Fibroblast of peridontal ligament (primary cell): ENCODE measurements around the gene PTPRN2.
"Not testable (repeated sequence)": the region's sequence is repeated elsewhere in the genome, so short reads cannot be mapped to it uniquely, and the experiment has no call there.

Source experiments
- DNase-seq: peaks from one replicate; pipeline ENCODE4 v3.0.0-alpha.2; 2010; ENCODE audit errors: extremely low read depth

The PTPRN2 gene

DNA sequence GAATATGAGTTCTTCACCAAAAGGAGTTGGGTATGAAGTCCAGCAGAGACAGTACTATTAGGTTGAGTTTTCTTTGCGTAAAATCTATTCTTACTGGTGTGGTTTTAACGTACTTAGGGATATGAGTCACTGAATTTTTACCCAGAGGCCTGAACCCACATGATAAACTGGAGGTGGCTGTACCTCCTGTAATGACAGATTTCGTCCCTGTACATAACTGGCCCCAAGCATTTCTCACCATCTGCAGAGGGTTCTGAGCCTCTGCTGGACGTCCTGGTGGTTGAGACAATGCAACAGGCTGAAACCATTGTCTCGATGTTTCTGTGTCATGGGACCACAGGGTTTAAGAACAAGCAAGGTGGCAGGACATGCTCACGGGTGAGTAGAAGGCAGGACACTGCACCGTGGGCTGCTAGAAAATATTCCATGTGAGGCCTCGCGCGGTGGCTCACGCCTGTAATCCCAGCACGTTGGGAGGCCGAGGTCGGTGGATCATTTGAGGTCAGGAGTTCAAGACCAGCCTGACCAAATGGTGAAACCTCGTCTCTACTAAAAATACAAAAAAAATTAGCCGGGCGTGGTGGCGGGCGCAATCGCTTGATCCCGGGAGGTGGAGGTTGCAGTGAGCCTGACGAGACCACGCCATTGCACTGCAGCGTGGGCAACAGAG lies 1017.0 kb downstream of the PTPRN2 start:
- DNase-seq = no peak

DNA sequence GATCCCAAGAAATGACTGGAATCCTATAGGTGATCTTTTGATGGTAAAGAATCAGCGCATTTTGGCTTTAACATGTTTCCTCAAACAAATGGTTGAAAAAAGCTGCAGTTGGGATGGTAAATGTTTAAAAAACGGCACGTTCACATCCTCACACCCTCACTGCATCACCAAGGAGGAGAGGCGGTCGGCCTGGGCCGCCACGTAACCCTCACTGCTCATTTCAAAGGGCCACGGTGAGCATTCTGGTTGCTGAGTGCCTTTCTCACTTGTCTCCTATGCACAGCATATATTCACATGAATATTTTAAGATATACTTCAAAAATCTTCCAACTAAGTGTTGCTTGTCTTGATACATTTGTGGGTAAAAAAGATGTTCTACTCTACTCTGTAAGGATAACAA lies 1017.7 kb downstream of the PTPRN2 start:
- no peak for DNase-seq

DNA sequence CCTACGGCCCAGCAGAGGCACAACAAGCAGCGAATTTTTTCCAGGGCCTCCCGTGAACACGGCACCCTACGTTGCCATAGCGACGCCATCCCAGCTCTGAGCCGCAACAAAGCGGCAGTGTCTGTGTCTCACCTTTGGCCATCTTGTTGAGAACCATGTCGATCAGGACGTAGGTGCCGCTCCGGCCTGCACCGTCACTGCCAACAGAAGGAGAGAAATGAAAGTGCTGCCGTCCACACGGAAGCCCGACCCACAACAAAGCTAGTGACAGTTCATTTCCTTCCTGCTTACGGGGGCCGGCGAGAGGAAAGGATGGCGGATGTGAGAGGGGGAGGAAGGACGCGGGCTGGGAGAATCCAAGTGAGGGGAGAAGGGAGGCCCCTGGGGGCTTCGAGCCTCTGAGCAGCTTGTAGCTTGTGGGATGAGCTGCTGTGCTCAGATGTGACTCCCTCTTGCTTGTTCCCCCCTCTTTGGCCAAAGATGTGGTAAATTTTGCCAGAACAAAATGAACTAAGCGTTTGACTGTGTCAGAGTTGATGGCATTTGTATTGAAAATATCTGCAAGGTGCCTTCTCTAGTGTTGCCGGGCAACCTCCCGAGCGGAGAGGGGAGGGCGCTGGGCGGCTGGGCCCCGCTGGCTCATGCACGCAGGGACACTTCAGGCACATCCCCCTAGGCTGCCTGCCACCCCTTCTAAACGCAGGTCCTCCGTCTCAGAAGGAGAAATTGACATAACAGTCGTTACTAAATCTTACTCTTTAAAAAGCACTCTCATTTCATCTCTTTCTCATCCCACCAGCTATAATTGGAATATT lies 1018.6 kb downstream of the PTPRN2 start:
- no peak for DNase-seq

DNA sequence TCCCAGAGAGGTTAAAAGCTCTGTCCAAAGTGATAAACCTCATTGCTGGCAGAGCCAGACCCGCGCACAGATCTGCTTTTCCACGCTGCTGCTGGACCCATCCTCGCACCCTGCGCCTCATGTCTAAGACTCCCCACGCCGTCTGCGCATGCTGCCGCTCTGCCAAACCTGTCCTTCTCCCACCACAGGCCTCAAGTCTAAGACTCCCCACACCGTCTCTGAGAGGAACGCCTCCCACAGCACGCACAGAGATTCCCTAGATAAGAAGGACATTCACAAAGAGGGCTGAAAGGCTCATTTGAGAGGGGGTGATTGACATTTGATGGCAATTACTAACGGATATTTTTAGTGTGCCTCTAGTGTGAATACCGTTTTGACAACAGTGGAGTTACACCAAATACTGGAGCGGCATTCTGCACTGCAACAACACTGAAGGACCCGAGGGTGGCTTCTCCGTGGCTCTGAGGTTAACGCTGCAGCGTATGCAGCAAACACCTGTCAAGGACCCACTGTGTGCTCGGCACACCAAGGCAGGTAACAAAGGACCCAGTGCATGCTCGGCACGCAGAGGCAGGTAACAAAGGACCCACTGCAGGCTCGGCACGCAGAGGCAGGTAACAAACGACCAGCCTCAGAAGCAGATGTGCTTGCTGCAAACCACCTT lies 1019.4 kb downstream of the PTPRN2 start:
- no peak for DNase-seq

DNA sequence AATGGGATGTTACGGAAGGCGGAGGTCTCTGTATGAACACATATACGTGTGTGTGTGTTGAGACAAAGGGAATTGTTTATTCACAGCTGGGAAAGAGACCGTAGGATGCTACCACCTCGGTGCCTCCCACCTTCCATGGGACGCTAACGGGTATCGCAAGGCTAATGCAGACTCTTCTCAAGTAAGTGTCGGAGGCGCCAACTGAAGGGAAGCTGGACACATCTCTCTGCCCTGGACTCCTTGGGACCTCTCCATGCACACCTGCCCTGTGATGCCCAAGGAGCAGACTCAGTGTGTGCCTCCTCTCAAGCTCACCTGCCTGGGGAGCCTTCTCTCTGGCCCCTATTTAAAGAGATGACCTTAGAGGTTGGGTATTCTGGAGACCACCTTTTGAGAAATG lies 1020.0 kb downstream of the PTPRN2 start:
- DNase-seq = no peak

DNA sequence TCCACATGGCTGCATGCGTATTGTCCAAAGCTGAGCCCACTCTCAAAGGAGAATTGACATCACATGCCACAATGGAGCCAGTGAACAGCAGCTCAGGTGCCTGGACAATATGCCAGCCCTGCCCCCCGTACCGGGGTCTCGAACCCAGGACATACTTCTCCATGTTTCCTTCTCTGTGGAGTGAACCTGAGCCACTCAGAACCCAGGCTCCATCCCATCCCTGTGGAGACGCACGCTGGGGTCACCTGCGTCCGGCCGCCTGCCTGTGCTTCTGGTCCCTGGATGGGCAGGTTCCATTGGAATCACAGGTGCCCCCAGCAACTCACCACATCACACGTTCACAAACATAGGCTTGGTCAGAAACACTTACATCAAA lies 1021.0 kb downstream of the PTPRN2 start:
- DNase-seq = no peak

DNA sequence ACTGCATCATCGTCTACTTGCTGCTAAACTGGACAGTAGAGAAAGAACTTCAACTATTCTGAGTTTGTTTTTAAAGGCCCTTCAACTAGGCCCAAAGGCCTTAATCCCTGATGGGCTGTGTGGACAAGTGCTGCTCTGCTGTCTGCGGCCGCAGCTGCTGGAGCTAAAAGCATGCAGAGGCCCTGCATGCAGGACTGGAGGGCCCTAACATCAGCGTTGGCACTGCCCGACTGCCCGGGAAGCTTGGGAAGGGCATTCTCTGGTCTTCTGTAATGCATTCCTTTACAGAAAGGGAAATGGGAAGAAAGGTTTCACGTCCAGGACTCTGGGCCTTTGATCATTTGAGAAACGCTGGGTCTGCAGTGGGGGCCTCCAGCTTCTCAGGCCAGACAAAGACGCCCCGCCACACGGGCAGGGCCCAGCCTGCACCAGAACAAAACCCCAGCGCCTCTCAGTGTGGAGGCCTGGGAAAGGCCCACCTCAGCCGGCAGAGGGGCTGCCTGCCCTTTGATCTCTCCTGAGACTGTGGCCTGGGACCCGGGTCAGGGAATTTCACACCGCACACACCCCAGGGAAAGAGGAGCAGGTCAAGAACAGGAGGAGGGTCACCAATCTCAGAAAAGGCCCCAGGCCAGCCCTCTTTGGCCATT lies 1021.5 kb downstream of the PTPRN2 start:
- no peak for DNase-seq

DNA sequence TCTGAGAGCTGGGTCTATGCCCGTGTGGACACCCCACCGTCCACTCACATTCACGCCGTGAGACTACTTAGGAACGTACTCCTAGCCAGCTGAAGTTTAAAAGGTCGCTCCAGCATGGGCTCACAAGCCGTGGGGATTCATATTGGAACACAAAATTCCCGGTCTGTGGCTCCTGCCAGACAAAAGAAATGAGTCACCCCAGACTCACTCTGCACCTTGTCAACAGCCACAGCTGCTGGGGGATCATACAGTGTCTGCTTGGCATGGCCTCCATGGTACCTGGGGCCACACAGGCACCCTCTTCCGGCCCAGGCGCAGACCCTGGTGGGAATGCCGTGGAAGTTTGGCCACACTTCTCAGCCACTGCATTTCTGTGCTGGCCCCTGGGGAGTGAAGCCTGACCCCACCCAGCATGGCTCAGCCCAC lies 1022.4 kb downstream of the PTPRN2 start:
- no peak for DNase-seq

DNA sequence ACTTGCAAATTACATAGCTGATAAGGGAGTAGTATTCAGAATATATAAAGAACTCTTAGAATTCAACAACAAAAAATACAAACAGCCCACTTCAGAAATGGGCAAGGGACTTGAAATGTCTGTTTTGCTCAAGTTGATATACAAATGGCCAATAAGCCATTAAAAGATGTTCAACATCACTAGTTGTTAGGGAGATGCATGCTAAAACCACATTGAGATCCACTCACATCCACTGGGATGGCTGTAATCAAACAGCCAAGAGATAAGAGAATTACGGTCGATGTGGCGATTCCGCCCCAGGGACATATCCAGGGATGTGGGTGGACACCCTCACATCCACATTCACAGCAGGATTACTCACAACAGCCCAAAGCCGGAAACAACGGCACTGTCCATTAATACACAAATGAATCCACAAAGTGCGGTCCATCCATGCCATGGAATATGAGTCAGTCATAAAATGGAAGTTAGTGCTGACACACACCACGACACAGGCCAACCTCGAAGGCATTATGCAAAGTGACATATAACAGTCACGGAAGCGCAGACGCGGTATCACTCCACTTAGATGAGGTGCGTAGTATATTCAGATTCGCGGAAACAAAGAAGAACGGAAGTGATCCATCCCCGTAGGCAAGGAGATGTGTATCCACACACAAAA lies 1023.0 kb downstream of the PTPRN2 start:
- no peak for DNase-seq

DNA sequence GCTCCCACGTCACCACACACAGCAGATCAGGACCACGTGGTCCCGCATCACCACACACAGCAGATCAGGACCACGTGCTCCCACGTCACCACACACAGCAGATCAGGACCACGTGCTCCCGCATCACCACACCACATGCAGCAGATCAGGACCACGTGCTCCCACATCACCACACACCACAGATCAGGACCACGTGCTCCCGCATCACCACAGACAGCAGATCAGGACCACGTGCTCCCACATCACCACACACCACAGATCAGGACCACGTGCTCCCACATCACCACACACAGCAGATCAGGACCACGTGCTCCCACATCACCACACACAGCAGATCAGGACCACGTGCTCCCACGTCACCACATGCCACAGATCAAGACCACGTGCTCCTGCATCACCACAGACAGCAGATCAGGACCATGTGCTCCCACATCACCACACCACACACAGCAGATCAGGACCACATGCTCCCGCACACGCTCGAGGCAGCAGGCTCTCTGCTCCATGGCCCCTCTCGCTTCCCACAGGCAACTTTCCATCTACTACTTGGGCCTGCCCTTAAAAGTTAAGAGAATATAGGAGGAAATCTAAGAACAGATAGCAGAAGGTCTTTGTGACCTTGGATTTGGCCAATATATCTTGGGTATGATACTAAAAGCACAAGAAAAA lies 1024.0 kb downstream of the PTPRN2 start:
- not testable (repeated sequence) for DNase-seq

DNA sequence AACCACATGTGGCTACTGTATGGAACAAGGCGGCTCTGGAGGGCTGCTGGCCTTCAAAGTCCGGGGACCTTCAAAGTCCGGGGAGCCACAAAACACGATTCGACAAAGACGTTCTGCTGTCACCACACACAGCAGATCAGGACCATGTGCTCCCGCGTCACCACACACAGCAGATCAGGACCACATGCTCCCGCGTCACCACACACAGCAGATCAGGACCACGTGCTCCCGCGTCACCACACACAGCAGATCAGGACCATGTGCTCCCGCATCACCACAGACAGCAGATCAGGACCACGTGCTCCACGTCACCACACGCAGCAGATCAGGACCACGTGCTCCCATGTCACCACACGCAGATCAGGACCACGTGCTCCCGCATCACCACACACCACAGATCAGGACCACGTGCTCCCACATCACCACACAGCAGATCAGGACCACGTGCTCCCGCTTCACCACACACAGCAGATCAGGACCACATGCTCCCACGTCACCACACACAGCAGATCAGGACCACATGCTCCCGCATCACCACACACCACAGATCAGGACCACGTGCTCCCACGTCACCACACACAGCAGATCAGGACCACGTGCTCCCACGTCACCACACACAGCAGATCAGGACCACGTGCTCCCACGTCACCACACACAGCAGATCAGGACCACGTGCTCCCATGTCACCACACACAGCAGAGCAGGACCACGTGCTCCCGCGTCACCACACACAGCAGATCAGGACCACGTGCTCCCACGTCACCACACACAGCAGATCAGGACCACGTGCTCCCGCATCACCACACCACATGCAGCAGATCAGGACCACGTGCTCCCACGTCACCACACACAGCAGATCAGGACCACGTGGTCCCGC lies 1024.9 kb downstream of the PTPRN2 start:
- DNase-seq = not testable (repeated sequence)

DNA sequence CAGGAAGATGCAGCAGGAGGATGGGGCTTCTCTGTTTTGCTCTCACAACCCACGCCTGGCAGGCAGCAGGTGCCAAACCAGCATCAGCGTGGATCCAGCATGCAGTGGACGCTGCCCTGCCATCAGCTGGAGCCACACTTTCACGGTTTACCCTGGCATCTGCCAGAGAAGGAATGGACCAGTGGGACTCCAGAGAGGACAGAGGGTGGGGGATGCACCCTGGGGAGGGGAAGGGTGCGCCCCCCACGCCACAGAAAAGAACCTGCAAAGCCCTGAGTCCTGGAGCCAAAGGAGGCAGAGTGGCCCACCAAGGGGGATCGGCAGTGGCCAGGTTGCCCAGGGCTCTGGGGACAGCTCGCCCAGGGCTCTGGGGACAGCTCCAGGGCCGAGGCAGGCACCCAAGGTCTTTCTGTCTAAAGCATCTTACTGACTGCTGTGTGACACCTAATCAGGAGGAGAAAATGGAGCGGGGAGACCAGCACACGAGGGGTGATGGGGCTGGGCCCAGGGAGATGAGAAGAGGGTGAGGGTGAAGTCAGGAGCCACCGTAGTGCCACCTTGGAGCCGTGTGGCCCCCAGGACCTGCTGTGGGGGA lies 1025.7 kb downstream of the PTPRN2 start:
- DNase-seq = no peak

DNA sequence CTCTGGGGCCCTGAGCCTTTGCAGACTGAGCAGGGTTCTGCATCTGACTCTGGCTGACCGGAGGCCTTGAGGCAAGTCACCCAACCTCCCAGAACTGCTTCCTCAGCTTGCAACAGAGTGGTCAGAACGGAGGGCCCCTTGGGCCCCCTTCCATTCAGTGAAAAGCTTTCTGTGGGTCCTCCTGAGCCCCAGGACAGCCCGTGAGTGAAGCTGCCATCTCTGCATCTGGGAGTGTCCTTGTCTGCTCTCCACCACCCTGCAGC lies 1026.2 kb downstream of the PTPRN2 start:
- DNase-seq = no peak

DNA sequence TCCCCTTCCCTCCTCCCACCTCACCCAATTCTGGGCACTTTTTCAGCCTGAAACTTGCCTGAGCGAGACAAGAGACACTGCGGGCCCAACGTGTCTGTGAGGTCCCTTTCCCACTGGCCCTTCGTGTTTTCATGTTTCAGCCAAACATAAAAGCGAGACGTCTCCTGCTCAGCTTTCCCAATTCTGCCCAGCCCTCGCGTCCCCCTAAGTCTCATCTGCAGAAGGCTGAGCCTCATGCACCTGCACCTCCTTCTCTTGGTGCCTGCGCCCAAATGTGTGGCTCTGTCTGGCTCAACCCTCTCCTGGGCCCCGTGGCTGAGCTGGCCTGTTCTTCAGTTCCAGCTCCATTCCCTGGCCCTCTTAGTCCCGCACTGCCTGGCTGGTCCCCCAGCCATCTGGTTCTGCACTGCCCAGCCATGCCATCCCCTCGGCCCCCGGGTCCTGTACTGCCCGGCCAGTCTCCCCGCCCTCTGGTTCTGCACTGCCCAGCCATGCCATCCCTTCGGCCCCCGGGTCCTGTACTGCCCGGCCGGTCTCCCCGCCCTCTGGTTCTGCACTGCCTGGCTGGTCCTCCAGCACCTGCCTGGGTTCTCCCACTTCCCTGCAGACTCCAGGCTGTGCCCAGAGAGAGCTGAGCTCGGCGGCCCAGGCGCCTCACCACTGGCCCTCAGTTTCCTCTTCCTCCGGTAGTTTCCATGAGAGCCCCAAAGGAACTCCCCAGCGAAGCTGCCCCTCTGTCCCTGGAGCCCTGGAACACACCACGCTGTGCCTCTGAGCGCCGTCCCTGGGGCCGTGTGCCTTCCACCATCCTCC lies 1026.7 kb downstream of the PTPRN2 start:
- no peak for DNase-seq

DNA sequence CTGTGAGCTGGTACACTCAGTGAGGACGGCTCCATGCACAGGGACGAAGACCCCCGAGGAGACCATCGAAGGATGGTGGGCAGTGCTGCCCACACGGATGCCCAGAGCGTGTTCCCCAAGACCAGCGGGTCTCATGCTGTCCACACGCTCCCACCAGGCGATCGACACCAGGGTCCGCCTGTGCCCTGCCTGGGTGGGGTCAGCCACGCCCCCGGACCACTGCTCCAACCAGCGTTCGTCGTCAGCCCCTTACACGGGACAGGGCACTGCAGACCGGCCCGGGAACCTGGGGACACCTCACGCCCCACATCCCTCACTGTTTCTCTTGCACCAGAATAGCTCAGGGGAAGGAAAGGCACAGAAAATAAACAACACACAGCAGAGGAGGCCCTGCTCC lies 1027.4 kb downstream of the PTPRN2 start:
- no peak for DNase-seq

DNA sequence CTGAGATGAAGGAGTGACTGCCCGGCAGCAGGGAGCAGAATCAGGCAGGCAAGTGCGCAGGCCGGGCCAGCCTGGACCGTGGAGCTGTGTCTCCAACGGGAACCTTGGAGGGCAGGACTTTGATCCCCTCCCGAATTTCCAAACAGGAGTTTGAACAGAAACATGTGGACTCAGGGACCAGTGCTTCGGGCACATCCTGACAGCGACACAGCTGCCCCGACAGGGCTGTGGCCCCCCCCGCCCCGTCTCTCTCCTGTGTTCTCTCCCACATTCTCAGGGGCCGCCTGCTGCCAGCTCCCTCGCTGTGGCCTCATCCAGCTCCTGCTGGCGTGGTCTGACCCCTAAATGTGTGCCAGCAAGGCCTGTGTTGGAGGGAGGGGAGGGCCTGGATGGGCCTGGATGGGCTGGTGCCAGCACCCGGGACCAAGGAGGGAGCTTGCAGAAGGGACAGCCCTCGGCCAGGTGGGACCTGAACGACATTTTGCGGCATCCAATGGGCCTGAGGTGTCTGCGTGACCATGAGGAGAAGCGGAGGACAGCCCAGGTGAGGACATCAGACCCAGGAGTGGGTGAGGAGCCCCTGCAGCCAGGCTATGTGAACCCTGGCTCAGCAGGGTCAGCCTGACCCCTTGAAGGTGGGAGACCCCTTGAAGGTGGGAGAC lies 1027.9 kb downstream of the PTPRN2 start:
- DNase-seq = no peak

DNA sequence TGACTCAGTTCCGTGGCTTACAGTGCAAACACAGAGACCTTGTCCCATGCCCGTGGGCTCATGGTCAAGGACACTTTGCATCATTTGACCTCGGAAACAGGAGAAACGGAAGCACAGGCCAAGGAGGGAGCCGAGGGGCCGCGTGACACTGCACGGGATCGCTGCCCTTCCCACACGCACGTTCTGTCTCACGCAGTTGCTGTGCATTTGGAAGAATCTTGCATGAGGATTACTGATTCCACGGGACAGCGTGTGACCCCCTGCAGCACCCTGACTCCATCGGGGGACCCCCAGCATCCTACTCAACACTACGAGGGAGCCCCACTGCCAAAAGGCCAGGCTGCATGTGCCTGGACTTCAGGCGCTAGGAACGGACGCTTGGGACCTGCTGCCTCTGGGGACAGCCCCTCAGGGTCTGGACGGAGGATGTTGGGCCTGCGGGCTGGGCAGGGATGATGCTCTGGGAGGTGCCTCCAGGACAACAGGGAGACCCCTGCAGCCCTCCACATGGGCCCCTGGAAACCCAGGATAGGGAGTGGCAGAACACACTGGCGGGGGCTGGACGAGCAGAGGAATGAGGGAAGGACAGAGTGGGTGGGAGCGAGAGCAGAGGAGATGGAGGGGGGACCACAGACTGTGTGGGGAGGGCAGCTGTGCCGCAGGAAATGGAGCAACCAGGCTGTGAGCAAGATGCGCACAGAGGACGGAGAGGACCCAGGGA lies 1028.6 kb downstream of the PTPRN2 start:
- DNase-seq = no peak

DNA sequence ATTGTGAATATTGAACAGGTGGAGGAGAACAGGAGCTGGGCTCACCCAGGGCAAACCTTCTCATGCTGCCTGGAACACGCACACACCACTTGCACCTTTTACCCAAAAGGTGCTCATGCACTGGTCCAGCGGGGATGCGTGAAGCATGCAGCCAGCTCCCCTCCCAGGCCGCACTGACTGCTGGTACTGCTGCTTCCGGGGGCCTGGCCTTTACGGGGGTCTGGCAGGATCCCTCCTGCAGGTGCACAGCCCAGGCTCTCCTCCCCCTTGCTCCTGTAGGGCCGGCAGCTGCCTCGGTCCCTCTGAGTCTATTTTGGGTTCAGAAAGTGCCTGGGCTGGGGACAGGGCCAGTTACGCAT lies 1029.1 kb downstream of the PTPRN2 start:
- DNase-seq = no peak
